Mammary epithelial cell (primary cell): ENCODE measurements around the gene LRBA.

Source experiments
- CTCF ChIP-seq, 2 donors: IDR thresholded peaks in 1 of 2; conservative IDR thresholded peaks in 1 of 2; 2 replicates each; pipeline ENCODE4 v1.5.1; 2011 to 2012; ENCODE audit warnings: inconsistent platforms in 2 of 2, low read length in 2 of 2, mild to moderate bottlenecking in 2 of 2, control low read depth in 1 of 2, low read depth in 1 of 2; ENCODE audit not compliant: insufficient read depth in 1 of 2; ENCODE audit errors: extremely low read depth in 1 of 2
- EZH2 ChIP-seq: IDR thresholded peaks from 2 replicates; pipeline ENCODE4 v1.6.1; 2012; ENCODE audit warnings: low read length, inconsistent platforms, borderline replicate concordance

- TF ChIP-seq CTCF (conservative IDR thresholded peaks at IDR 0.05 in 1 of 2, IDR thresholded peaks at IDR 0.05 in 1 of 2; ENCODE audit: extremely low read depth in 1 of 2, insufficient read depth in 1 of 2, low read depth in 1 of 2, low read length in 2 of 2): no peak
- TF ChIP-seq EZH2: no peak
Measured at GRCh38 chr4:150931796-150932195, 83.3 kb downstream of the LRBA start.
